Peyer's patch (tissue), 4 donors: Measurements from ENCODE around the gene PPFIBP1.

ENCODE experiments used
- CTCF ChIP-seq, 6 experiments: fragments of 450-650 bp in 4 of 6; fragments of 200-600 bp in 2 of 6; sonication (generic) in 1 of 6; IDR thresholded peaks; one replicate each; pipeline ENCODE4 v1.5.1; 2017 to 2019; ENCODE audit warnings: antibody characterized with exemption in 6 of 6, mild to moderate bottlenecking in 3 of 6, moderate library complexity in 1 of 6
- POLR2A ChIP-seq, 2 donors: fragments of 450-650 bp; IDR thresholded peaks; one replicate each; pipeline ENCODE4 v1.5.1; 2017; ENCODE audit warnings: antibody characterized with exemption in 2 of 2, mild to moderate bottlenecking in 2 of 2, moderate library complexity in 2 of 2

- TF ChIP-seq POLR2A (IDR thresholded peaks at IDR 0.05) (no peak), CTCF (IDR thresholded peaks at IDR 0.05) (no peak)
Measured at GRCh38 chr12:27500546-27500945, 23.5 kb upstream of the PPFIBP1 start.
